HG02938 (cell line): ENCODE results near the gene PNKP.

Experiments
- ATAC-seq: cut with Tn5 transposase; IDR thresholded peaks from one replicate; pipeline ENCODE4 v1.9.1; 2021; ENCODE audit warnings: mild to moderate bottlenecking, moderate library complexity; ENCODE audit not compliant: unreplicated experiment

Gene PNKP

GRCh38 chr19:49890349-49891311, 23.3 kb upstream of the PNKP start:
- no peak for ATAC-seq

GRCh38 chr19:49889687-49890348, 22.4 kb upstream of the PNKP start:
- no peak for ATAC-seq

GRCh38 chr19:49889038-49889686, 21.8 kb upstream of the PNKP start:
- no peak for ATAC-seq

GRCh38 chr19:49888510-49888824, 21.1 kb upstream of the PNKP start:
- ATAC-seq: no peak

- no peak for ATAC-seq
Observed at GRCh38 chr19:49887665-49888509, 20.5 kb upstream of the PNKP start.

- no peak for ATAC-seq
Observed at GRCh38 chr19:49887037-49887664, 19.8 kb upstream of the PNKP start.

- no peak for ATAC-seq
Observed at GRCh38 chr19:49884760-49885159, 17.4 kb upstream of the PNKP start.

- ATAC-seq: no peak
Observed at GRCh38 chr19:49884109-49884508, 16.7 kb upstream of the PNKP start.

- ATAC-seq: no peak
Observed at GRCh38 chr19:49883094-49883493, 15.7 kb upstream of the PNKP start.

GRCh38 chr19:49882643-49883042, 15.3 kb upstream of the PNKP start:
- no peak for ATAC-seq

GRCh38 chr19:49881672-49882394, 14.5 kb upstream of the PNKP start:
- no peak for ATAC-seq

- ATAC-seq: no peak
Observed at GRCh38 chr19:49881186-49881585, 13.8 kb upstream of the PNKP start.

GRCh38 chr19:49880162-49880869, 12.9 kb upstream of the PNKP start:
- ATAC-seq: no peak

GRCh38 chr19:49879243-49879963, 12.0 kb upstream of the PNKP start:
- ATAC-seq: no peak

- ATAC-seq: no peak
Observed at GRCh38 chr19:49878744-49879070, 11.3 kb upstream of the PNKP start.

- ATAC-seq: peak; percentile 39
Observed at GRCh38 chr19:49877879-49878743, 10.7 kb upstream of the PNKP start.

GRCh38 chr19:49877020-49877878, 9.9 kb upstream of the PNKP start, which contains the start of the genes AKT1S1 and TBC1D17:
TSS of gene AKT1S1 (minus strand) at chr19:49877355. CDS start at chr19:49873295, 4,060 bp downstream.
TSS of gene TBC1D17 (plus strand) at chr19:49877702. CDS start at chr19:49877724, 22 bp downstream.
- ATAC-seq: peak; percentile 64
